Erythroblast (primary cell): ENCODE data around the gene RAB31.
"Not testable (repeated sequence)": the region's sequence is repeated elsewhere in the genome, so short reads cannot be mapped to it uniquely, and the experiment has no call there.

ENCODE experiments used
- GATA1 ChIP-seq: IDR thresholded peaks from 2 replicates; pipeline ENCODE4 v1.6.1; 2011; ENCODE audit warnings: low read depth, mild to moderate bottlenecking, control low read depth, low read length, moderate library complexity
- POLR2A ChIP-seq: IDR thresholded peaks from 2 replicates; pipeline ENCODE4 v1.6.1; 2011; ENCODE audit warnings: mild to moderate bottlenecking, low read length

DNA sequence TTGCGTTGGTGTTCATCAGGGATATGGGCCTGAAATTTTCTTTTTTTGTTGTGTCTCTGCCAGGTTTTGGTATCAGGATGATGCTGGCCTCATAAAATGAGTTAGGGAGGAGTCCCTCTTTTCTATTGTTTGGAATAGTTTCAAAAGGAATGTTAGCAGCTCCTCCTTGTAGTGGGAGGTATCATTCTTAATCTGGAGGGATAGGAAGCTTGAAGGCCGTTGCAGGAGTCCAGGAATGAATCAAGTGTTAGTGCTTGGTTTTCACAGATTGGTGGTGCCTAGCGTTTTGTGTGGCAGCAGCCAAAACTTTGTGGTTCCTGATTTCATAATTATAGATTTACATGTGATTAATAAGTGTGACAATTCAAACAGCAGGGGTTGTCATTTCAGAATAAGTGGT, 62.0 kb downstream of the RAB31 start:
- TF ChIP-seq POLR2A, GATA1: not testable (repeated sequence)
